Metanephros (tissue), 2 donors: ENCODE results near the gene LRP10. TPM values are rescaled to one million over a fixed set of nuclear protein-coding genes. Genes with fewer than 3 reads are reported as not detected.

Source experiments
- small RNA-seq: library from RNA; depleted of rRNA; stranded (forward); fragments of <200 nt; gene quantifications from one replicate; pipeline ENCODE3, GENCODE V24; 2014; ENCODE audit warnings: low replicate concordance
- total RNA-seq: library from RNA; depleted of rRNA; stranded (reverse); fragments of >200 nt; gene quantifications from one replicate; pipeline ENCODE4 v1.2.3, GENCODE V29; 2014

LRP10 gene
- total RNA-seq, result 57.5 TPM

GRCh38 chr14:22871224-22872032 is at the start of gene LRP10:
TSS of gene LRP10 (plus strand) at chr14:22871740. CDS start at chr14:22872304, 564 bp downstream.

GRCh38 chr14:22829661-22830442 is 41.7 kb upstream of the LRP10 start, which contains the start of gene MRPL52:
TSS of gene MRPL52 (plus strand) at chr14:22829887. CDS start at chr14:22829913, 26 bp downstream.

GRCh38 chr14:22836301-22837113 is 35.0 kb upstream of the LRP10 start, which contains the start of gene MMP14:
TSS of gene MMP14 (plus strand) at chr14:22836585. CDS start at chr14:22836818, 233 bp downstream.

GRCh38 chr14:22883173-22883976 is 11.8 kb downstream of the LRP10 start, which contains the start of gene REM2:
TSS of gene REM2 (plus strand) at chr14:22883222. CDS start at chr14:22883288, 66 bp downstream.

GRCh38 chr14:22918804-22919600 is 47.5 kb downstream of the LRP10 start, which contains the start of gene RBM23:
TSS of gene RBM23 (minus strand) at chr14:22919149.

GRCh38 chr14:22929104-22929960 is 57.8 kb downstream of the LRP10 start, which contains the start of gene PRMT5:
TSS of gene PRMT5 (minus strand) at chr14:22929376. CDS start at chr14:22929361, 15 bp downstream.

Small RNA genes within 50 kb of the gene (small RNA-seq; reads per million reads assigned to genes)
- gene RF00019, result not detected

Other genes starting within 250 kb of the LRP10 start
- 0.06 TPM for gene OR6J1, start 227.4 kb upstream of the LRP10 start, total RNA-seq
- 94.2 TPM for gene OXA1L, start 105.1 kb upstream of the LRP10 start, total RNA-seq
- gene SLC7A7, start 56.3 kb upstream of the LRP10 start, total RNA-seq, result 33.2 TPM
- 53.2 TPM for gene MRPL52, start 41.9 kb upstream of the LRP10 start, total RNA-seq
- 112 TPM for gene MMP14, start 35.2 kb upstream of the LRP10 start, total RNA-seq
- 0.41 TPM for gene REM2, start 11.5 kb downstream of the LRP10 start, total RNA-seq
- gene RBM23, start 47.4 kb downstream of the LRP10 start, total RNA-seq, result 94.8 TPM
- gene PRMT5, start 57.6 kb downstream of the LRP10 start, total RNA-seq, result 108 TPM
- 57.0 TPM for gene HAUS4, start 85.3 kb downstream of the LRP10 start, total RNA-seq
- 63.2 TPM for gene AJUBA, start 110.8 kb downstream of the LRP10 start, total RNA-seq
- gene C14orf93, start 138.4 kb downstream of the LRP10 start, total RNA-seq, result 16.8 TPM
- gene PSMB5, start 163.2 kb downstream of the LRP10 start, total RNA-seq, result 126 TPM
- not detected for gene PSMB11, start 170.5 kb downstream of the LRP10 start, total RNA-seq
- 18.1 TPM for gene CDH24, start 185.8 kb downstream of the LRP10 start, total RNA-seq
- 120 TPM for gene ACIN1, start 223.4 kb downstream of the LRP10 start, total RNA-seq
- 28.4 TPM for gene C14orf119, start 223.8 kb downstream of the LRP10 start, total RNA-seq
- not detected for gene CIROP, start 233.2 kb downstream of the LRP10 start, total RNA-seq
- gene CEBPE, start 247.5 kb downstream of the LRP10 start, total RNA-seq, result 1.1 TPM